Measurements from ENCODE around the gene TNRC6A. TPM values are rescaled to one million over a fixed set of nuclear protein-coding genes. Genes with fewer than 3 reads are reported as not detected.

Gene TNRC6A
- total RNA-seq, 1 donor from 2014 or later: 17.5 TPM

GRCh38 chr16:24774510-24774909 lies 45.1 kb downstream of the TNRC6A start:
- TF ChIP-seq CTCF (IDR thresholded peaks at IDR 0.05; ENCODE audit: insufficient read depth, low read length, poor library complexity, severe bottlenecking): no peak
- H3K36me3 ChIP-seq (ENCODE audit: control insufficient read depth, insufficient read depth, low read length): peaks cover 2% of the 10 kb centered on the region
- no peak overlapping the region for H3K4me3 ChIP-seq (ENCODE audit: low read depth, low read length)
- H3K27me3 ChIP-seq (ENCODE audit: control insufficient read depth, insufficient read depth, low read length): no peaks in the 10 kb centered on the region
- no peak for DNase-seq (ENCODE audit: low read depth)

GRCh38 chr16:24775455-24775854 lies 46.0 kb downstream of the TNRC6A start:
- peaks cover 2% of the 10 kb centered on the region for H3K36me3 ChIP-seq (ENCODE audit: control insufficient read depth, insufficient read depth, low read length)
- no peak overlapping the region for H3K4me3 ChIP-seq (ENCODE audit: low read depth, low read length)
- no peak for TF ChIP-seq CTCF (IDR thresholded peaks at IDR 0.05; ENCODE audit: insufficient read depth, low read length, poor library complexity, severe bottlenecking)
- H3K27me3 ChIP-seq (ENCODE audit: control insufficient read depth, insufficient read depth, low read length): no peaks in the 10 kb centered on the region
- no peak for DNase-seq (ENCODE audit: low read depth)

GRCh38 chr16:24776501-24777220 lies 47.2 kb downstream of the TNRC6A start:
- no peak for TF ChIP-seq CTCF (IDR thresholded peaks at IDR 0.05; ENCODE audit: insufficient read depth, low read length, poor library complexity, severe bottlenecking)
- DNase-seq (ENCODE audit: low read depth): no peak
- no peak overlapping the region for H3K4me3 ChIP-seq (ENCODE audit: low read depth, low read length)
- peaks cover 2% of the 10 kb centered on the region for H3K36me3 ChIP-seq (ENCODE audit: control insufficient read depth, insufficient read depth, low read length)
- H3K27me3 ChIP-seq (ENCODE audit: control insufficient read depth, insufficient read depth, low read length): no peaks in the 10 kb centered on the region

- DNase-seq (ENCODE audit: low read depth): no peak
- peaks cover 2% of the 10 kb centered on the region for H3K36me3 ChIP-seq (ENCODE audit: control insufficient read depth, insufficient read depth, low read length)
- H3K4me3 ChIP-seq (ENCODE audit: low read depth, low read length): no peak overlapping the region
- no peaks in the 10 kb centered on the region for H3K27me3 ChIP-seq (ENCODE audit: control insufficient read depth, insufficient read depth, low read length)
- TF ChIP-seq CTCF (IDR thresholded peaks at IDR 0.05; ENCODE audit: insufficient read depth, low read length, poor library complexity, severe bottlenecking): no peak
These were observed 49.2 kb downstream of the TNRC6A start for GRCh38 chr16:24778671-24779070.

GRCh38 chr16:24781256-24781655 lies 51.8 kb downstream of the TNRC6A start:
- DNase-seq (ENCODE audit: low read depth): no peak
- Histone ChIP-seq H3K36me3 (ENCODE audit: control insufficient read depth, insufficient read depth, low read length) (peaks cover 2% of the 10 kb centered on the region), H3K27me3 (ENCODE audit: control insufficient read depth, insufficient read depth, low read length) (no peaks in the 10 kb centered on the region), H3K4me3 (ENCODE audit: low read depth, low read length) (no peak overlapping the region)
- no peak for TF ChIP-seq CTCF (IDR thresholded peaks at IDR 0.05; ENCODE audit: insufficient read depth, low read length, poor library complexity, severe bottlenecking)

- Histone ChIP-seq H3K4me3 (ENCODE audit: low read depth, low read length) (no peak overlapping the region), H3K27me3 (ENCODE audit: control insufficient read depth, insufficient read depth, low read length) (no peaks in the 10 kb centered on the region), H3K36me3 (ENCODE audit: control insufficient read depth, insufficient read depth, low read length) (no peaks in the 10 kb centered on the region)
- TF ChIP-seq CTCF (IDR thresholded peaks at IDR 0.05; ENCODE audit: insufficient read depth, low read length, poor library complexity, severe bottlenecking): no peak
- no peak for DNase-seq (ENCODE audit: low read depth)
These were observed 54.7 kb downstream of the TNRC6A start for GRCh38 chr16:24784121-24784520.
